NCI-H2081 treated with DMSO at 0.1 percent for 48 hours (cell line): ENCODE results near the gene VANGL2.
A peak's percentile ranks its signal among the peaks of the same experiment; 100 is the strongest.

Experiments
- DNase-seq: peaks from one replicate; lab custom pipeline; 2025; lab: John Stamatoyannopoulos, UW

The VANGL2 gene

GRCh38 chr1:160428655-160429054 lies 28.3 kb downstream of the VANGL2 start:
- DNase-seq: peak; percentile 6

GRCh38 chr1:160429125-160429561 lies 28.8 kb downstream of the VANGL2 start:
- DNase-seq: no peak

- DNase-seq: no peak
Measured at GRCh38 chr1:160429702-160430535, 29.6 kb downstream of the VANGL2 start.

- DNase-seq: no peak
Measured at GRCh38 chr1:160431006-160431405, 30.6 kb downstream of the VANGL2 start.

GRCh38 chr1:160431571-160431970 lies 31.2 kb downstream of the VANGL2 start:
- no peak for DNase-seq

- no peak for DNase-seq
Measured at GRCh38 chr1:160432371-160432786, 32.0 kb downstream of the VANGL2 start.

GRCh38 chr1:160436966-160437365 lies 36.6 kb downstream of the VANGL2 start:
- DNase-seq: no peak

- DNase-seq: no peak
Measured at GRCh38 chr1:160437432-160438316, 37.3 kb downstream of the VANGL2 start.

- no peak for DNase-seq
Measured at GRCh38 chr1:160438317-160438918, 38.1 kb downstream of the VANGL2 start.

- no peak for DNase-seq
Measured at GRCh38 chr1:160438935-160439334, 38.6 kb downstream of the VANGL2 start.

- no peak for DNase-seq
Measured at GRCh38 chr1:160439718-160440117, 39.4 kb downstream of the VANGL2 start.

- no peak for DNase-seq
Measured at GRCh38 chr1:160446945-160447600, 46.7 kb downstream of the VANGL2 start.

- DNase-seq: no peak
Measured at GRCh38 chr1:160449494-160449893, 49.1 kb downstream of the VANGL2 start.

GRCh38 chr1:160451119-160451858 lies 50.9 kb downstream of the VANGL2 start:
- DNase-seq: no peak

- no peak for DNase-seq
Measured at GRCh38 chr1:160451859-160452232, 51.5 kb downstream of the VANGL2 start.

GRCh38 chr1:160453443-160453842 lies 53.1 kb downstream of the VANGL2 start:
- DNase-seq: no peak

- no peak for DNase-seq
Measured at GRCh38 chr1:160454371-160455152, 54.2 kb downstream of the VANGL2 start.

GRCh38 chr1:160455153-160455517 lies 54.8 kb downstream of the VANGL2 start:
- DNase-seq: no peak

GRCh38 chr1:160459056-160459455 lies 58.7 kb downstream of the VANGL2 start:
- DNase-seq: no peak

- no peak for DNase-seq
Measured at GRCh38 chr1:160459687-160460086, 59.3 kb downstream of the VANGL2 start.
